ENCODE measurements around the gene SAMD14. TPM values are rescaled to one million over a fixed set of nuclear protein-coding genes. Genes with fewer than 3 reads are reported as not detected.

SAMD14 gene
- total RNA-seq, 2 donors from 2014 or later, result 2.6 to 5.0 TPM

DNA sequence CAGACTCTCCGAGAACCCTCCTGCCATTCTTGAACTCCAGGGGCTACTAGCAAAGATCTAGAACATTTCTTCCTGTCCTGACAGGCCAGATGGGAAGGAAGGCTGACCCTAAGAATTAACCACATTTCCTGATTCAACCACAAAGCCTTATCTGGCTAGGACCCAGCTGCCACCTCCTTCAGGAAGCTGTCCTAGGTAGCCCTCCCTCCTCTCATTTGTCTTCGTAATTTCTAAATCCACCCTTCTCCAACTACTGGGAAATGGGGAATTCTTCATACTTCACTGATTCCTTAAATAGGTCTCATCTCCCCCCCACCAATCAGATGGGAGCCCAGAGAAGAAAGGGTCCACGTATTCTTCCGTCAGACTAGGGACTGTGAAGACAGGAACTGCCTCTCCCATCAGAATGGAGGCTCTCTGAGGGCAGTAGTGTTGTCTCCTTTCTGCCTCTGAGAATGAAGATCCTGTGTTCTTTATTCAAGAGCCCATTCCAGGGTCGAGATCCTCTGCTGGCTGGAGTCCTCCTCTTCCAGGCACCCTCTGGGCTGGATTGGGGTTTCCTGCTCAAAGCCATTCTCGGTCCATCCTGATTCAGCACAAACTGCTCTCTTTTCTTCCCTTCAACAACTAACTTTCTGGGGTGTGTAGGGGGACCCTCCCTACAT, 2.1 kb downstream of the SAMD14 start:
- H3K27ac Mint-ChIP-seq, result no peak overlapping the region
- H3K9me3 Mint-ChIP-seq, result no peaks in the 10 kb centered on the region
- H3K4me3 Mint-ChIP-seq, result peak overlapping the region; percentile 45
- H3K4me1 Mint-ChIP-seq (ENCODE audit: low read depth in 2 of 2), result peaks cover 27 to 40% of the 10 kb centered on the region in 2 donors
- ATAC-seq (no peak), DNase-seq (ENCODE audit: low spot score) (no peak)
- H3K27me3 Mint-ChIP-seq, result peaks cover 9 to 11% of the 10 kb centered on the region in 2 donors
- H3K36me3 Mint-ChIP-seq, result no peaks in the 10 kb centered on the region

DNA sequence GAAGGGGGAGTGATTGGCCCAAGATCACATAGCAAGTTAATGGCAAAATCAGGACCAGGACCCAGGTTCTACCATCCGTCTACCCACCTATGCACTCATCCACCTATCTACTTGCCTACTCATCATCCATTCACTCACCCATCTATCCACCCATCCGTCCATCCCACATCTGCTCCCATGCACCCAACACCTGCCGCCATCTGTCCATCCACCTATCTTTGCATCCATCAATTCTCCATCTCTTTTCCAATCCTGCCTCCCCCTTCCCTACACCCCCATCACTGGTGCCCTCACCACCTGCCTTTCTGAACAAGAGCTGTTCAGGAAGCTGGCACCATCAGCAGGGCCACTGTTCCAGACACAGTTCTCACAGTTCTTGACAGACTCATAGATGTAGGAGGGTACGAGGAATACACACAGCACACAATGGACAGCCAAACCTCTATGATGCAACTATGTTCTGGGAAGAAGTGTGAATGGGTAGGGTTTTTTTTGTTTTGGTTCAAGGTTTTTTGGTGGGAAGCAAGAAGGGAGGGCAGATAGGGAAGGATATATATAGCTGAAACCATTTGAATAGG, 4.5 kb downstream of the SAMD14 start:
- H3K4me1 Mint-ChIP-seq (ENCODE audit: low read depth in 2 of 2), result peaks cover 14 to 22% of the 10 kb centered on the region in 2 donors

DNA sequence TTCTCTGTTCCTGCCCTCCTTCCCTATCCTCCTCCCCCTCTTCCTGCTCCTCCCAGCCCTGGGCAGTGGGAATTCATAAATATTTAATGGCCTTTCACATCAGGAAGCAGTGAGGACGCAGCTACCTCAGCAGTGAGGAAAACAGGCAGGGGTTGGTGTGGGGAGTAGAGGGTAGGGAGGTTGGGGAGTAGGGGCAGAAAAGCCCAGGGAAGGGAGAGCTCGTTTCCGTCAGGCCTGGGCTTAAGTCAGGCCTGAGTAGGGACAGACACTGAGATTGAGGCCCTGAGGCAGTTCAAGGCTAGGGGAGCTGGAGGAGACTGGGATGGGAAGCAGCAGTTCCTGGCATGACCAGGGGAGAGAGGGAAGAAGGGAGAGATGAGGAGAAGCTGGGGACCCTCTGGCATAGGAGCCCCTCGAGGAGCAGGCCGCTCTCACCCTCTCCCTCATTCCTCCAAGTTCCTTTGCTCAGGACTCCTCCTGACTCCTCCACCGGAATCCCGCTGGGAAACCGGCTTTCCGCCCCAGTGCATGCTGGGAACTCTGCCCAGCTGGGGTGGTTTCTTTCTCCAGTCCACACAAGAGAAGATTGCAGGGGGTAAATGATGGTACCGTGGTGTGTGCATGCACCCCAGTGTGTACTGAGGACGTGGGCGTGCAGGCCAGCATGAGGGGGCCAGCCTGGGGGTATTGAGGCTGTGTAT, 6.2 kb downstream of the SAMD14 start:
- ATAC-seq, result no peak
- Mint-ChIP-seq H3K27ac (no peak overlapping the region), H3K27me3 (peaks cover 26% of the 10 kb centered on the region in 2 donors), H3K9me3 (no peaks in the 10 kb centered on the region), H3K4me3 (no peak overlapping the region), H3K4me1 (ENCODE audit: low read depth in 2 of 2) (peaks cover 12 to 19% of the 10 kb centered on the region in 2 donors), H3K36me3 (no peaks in the 10 kb centered on the region)
- DNase-seq (ENCODE audit: low spot score), result no peak

More for the DNA sequence above, 4.5 kb downstream of the SAMD14 start:
- DNase-seq (ENCODE audit: low spot score) (no peak), ATAC-seq (no peak)
- no peak overlapping the region for H3K4me3 Mint-ChIP-seq
- no peak overlapping the region for H3K27ac Mint-ChIP-seq
- peaks cover 14 to 16% of the 10 kb centered on the region in 2 donors for H3K27me3 Mint-ChIP-seq
- no peaks in the 10 kb centered on the region for H3K36me3 Mint-ChIP-seq
- H3K9me3 Mint-ChIP-seq, result no peaks in the 10 kb centered on the region

DNA sequence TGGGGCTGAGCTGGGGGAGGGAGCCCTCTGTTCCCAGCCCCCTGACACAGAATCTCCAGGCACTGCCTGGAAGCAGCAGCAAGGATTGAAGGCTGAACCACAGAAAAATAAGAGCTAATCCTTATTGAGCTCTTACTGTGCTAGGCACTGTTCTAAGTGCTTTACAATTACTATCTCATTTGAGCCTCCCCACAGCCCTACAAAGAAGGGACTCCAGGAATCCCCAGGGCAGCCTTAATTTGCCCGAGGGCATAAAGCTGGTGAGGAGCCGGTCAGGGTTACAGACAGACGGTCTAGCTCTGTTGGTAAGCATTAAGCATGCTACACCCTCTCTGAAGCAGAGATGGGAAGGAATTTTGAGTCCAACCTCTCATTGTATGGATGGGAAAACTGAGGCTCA, 7.0 kb downstream of the SAMD14 start:
- Mint-ChIP-seq H3K4me1 (ENCODE audit: low read depth in 2 of 2) (peaks cover 5 to 13% of the 10 kb centered on the region in 2 donors), H3K27me3 (peaks cover 17 to 27% of the 10 kb centered on the region in 2 donors), H3K36me3 (no peaks in the 10 kb centered on the region), H3K9me3 (no peaks in the 10 kb centered on the region), H3K4me3 (no peak overlapping the region), H3K27ac (no peak overlapping the region)
- ATAC-seq (no peak), DNase-seq (ENCODE audit: low spot score) (no peak)

DNA sequence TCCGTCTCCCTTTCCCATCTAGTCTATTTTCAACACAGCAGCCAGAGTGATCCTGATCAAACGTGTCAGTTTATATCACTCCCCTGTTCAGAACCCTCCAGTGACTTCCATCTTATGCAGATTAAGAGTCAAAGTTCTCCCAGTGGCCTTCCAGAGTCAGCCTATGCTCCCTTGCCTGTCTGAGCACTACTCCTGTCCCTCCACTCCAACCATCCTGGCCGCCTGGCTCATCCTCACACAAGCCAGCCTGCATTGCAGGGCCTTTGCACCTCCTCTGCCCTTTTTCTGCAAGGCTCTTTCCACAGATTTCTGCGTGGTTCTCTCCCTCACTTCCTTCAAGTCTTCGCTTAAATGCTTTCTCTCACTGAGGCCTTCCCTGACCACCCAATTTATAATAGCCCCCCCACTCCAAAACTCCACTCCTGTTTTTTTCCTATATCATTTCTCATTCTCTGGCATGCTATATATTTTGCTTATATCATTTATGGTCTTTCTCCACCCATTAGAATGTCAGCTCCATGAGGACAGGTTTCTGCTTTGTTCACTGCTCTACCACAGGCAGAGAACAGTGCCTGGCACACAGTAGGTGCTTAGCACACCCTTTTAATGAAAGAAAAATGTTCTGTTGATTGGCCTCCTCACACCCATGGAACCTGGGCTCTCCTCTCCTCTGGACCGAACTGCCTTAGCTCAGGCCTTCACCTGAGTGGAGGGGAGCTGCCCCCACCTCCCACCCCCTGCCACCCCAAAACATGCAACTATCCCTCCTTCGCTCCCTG, 9.3 kb downstream of the SAMD14 start:
- Mint-ChIP-seq H3K4me1 (ENCODE audit: low read depth in 2 of 2) (peaks cover 5 to 13% of the 10 kb centered on the region in 2 donors), H3K27me3 (peaks cover 17 to 37% of the 10 kb centered on the region in 2 donors), H3K27ac (no peak overlapping the region)

DNA sequence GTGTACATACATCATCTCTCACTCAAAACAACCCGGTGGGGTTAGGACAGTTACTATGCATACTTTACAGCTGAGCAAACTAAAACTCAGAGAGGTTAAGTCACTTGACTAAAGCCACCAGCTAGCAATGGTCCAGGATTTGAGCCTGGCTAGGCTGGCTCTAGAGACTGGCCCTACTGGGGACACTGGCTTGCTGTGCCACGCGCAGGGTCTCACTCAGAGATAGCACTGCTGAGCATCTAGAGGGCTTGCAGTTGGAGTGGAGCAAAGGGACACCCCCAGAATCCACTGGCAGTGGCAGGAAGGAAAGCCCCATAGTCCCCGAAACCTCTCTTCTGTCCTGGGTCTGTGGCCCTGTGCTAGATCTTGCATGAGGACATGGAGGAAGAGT, 11.1 kb downstream of the SAMD14 start:
- peaks cover 8 to 17% of the 10 kb centered on the region in 2 donors for H3K4me1 Mint-ChIP-seq (ENCODE audit: low read depth in 2 of 2)
- H3K36me3 Mint-ChIP-seq, result no peaks in the 10 kb centered on the region
- ATAC-seq, result no peak
- no peak overlapping the region for H3K4me3 Mint-ChIP-seq
- H3K27ac Mint-ChIP-seq, result no peak overlapping the region
- peaks cover 24 to 43% of the 10 kb centered on the region in 2 donors for H3K27me3 Mint-ChIP-seq
- H3K9me3 Mint-ChIP-seq, result no peaks in the 10 kb centered on the region
- no peak for DNase-seq (ENCODE audit: low spot score)

More for the DNA sequence above, 9.3 kb downstream of the SAMD14 start:
- Mint-ChIP-seq H3K36me3 (no peaks in the 10 kb centered on the region), H3K4me3 (no peak overlapping the region), H3K9me3 (no peaks in the 10 kb centered on the region)
- no peak for ATAC-seq
- no peak for DNase-seq (ENCODE audit: low spot score)

DNA sequence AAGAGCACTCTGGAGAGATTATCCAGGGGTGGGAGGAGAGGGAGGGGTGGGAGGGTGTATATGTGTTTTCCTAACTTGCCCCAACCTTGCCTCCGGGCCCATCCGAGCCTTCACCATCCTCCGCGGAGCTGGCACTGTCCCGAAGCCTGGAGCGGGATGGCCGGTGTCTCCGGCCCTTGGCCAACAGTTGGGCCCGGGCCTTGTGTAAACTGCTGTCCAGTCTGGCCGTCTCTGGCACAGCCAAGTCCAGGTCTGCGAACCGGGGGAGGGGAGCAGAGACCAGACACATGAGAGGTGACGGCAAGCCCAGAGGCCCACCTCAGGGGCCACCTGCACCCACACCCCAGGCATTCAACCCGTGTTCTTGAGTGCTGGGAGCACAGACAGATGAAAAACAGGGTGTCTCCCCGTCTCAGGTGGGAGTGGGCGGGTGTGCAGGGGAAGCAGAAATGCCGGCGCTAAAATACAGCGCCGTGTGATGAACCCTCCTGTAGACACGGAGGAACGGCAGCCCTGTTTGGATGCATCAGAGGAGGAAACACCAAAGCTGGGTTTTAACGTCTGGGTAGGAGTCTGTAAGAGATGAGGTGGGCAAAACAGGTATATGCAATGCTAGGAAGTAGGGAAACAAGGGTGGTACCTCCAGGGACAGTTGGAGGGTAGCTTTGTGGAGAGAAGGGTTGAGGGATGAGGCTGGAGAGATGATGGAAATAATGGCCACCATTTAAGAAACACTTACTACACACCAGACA, 11.7 kb downstream of the SAMD14 start:
- Mint-ChIP-seq H3K27ac (no peak overlapping the region), H3K27me3 (peaks cover 24 to 43% of the 10 kb centered on the region in 2 donors), H3K4me3 (no peak overlapping the region), H3K36me3 (no peaks in the 10 kb centered on the region), H3K4me1 (ENCODE audit: low read depth in 2 of 2) (peaks cover 8 to 17% of the 10 kb centered on the region in 2 donors), H3K9me3 (no peaks in the 10 kb centered on the region)
- DNase-seq (ENCODE audit: low spot score) (no peak), ATAC-seq (no peak)

DNA sequence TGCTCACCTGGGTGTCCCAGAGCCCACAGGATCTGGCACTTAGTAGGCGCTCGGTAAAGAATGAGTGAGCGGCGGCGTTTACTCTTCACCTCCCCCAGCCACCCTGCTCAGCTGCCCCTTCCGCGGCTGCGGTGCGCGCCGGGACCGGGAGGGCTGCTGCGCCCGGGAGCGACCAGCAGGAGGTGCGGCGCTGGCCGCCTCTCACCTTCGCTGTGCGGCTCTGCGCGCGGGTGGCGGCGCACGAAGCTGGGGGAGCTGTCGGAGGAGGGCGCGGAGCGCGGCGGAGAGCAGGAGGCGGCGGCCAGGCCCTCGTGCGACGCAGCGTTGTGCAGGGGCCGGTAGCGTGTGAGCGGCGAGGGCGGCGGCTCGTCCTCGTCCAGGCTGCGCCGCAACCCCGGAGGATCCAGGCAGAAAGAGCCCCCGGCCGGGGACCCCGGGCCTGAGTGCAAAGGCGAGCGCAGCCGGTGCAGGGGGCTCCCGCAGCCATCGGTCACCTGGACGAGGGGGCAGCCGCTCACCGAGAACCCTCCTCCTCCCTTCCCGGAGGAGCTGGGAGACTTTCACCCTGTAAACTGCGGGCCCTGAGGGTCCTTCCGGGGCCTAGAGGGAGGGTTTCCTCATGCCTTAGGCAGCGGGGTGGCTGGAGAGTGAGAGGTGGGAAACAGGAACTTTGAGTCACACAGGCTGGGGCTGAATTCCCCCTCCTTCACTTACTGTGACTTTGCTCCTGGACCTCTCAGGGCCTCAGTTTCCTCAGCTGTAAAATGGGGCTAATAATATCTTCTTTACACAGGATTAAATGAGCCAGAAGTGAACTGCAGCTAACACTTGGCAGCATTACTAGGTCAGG, 12.5 kb downstream of the SAMD14 start:
- Mint-ChIP-seq H3K27me3 (peaks cover 24 to 40% of the 10 kb centered on the region in 2 donors), H3K27ac (no peak overlapping the region)

DNA sequence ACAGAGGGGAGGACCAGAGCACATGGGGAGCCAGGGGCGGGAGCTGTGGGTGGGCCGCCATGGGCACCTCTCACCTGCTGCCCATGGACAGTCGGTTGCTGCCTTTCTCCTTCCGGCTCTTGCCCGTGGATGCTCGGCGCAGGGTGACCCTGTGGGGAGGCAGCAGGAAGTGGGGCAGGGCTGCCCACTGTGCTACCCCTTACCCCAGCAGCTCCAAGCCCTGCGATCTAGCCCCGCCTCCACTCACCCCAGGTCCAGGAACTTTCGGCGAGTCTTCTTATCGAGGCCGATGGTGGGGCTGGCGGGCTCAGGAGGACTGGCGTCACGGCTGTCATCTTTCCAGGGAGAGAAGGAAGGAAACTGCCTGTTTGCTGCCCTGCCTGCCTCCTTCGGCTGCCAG, 14.2 kb downstream of the SAMD14 start:
- Mint-ChIP-seq H3K4me3 (no peak overlapping the region), H3K36me3 (no peaks in the 10 kb centered on the region), H3K4me1 (ENCODE audit: low read depth in 2 of 2) (peaks cover 8 to 17% of the 10 kb centered on the region in 2 donors), H3K27me3 (peaks cover 24 to 38% of the 10 kb centered on the region in 2 donors), H3K9me3 (no peaks in the 10 kb centered on the region), H3K27ac (no peak overlapping the region)
- DNase-seq (ENCODE audit: low spot score) (no peak), ATAC-seq (no peak)

More for the DNA sequence above, 12.5 kb downstream of the SAMD14 start:
- Mint-ChIP-seq H3K36me3 (no peaks in the 10 kb centered on the region), H3K9me3 (no peaks in the 10 kb centered on the region), H3K4me1 (ENCODE audit: low read depth in 2 of 2) (peaks cover 8 to 17% of the 10 kb centered on the region in 2 donors), H3K4me3 (peak overlapping the region; percentile 47)
- ATAC-seq (peak; percentile 85 to 88), DNase-seq (ENCODE audit: low spot score) (peak; percentile 71)

DNA sequence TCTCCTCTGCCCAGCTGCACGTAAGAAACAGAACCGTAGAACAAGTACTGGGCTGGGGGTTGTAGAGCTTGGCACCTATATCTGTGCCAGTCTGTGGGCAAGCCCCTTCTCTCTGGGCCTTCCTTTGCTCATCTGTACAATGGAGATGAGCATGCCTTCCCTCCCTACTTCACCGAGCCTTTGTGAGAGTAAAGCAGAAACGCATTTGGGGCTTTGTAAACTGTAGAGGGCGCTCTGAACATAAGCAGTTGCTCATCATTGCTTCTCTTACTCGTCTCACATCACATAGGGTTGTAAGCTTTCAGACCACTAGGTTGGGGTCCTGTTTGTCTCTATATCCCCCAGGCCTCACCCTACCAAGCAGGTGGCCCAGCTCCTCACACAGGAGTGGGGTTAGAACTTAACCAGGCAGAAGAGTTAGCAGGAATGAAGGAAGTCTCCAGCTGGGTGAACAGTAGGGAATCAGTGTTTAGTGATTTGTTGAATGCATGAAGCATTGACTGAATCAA, 15.1 kb downstream of the SAMD14 start:
- DNase-seq (ENCODE audit: low spot score), result no peak
- Mint-ChIP-seq H3K27ac (peak overlapping the region in 1 of 2 donors; percentile 1), H3K4me3 (no peak overlapping the region), H3K27me3 (peaks cover 15 to 33% of the 10 kb centered on the region in 2 donors), H3K9me3 (no peaks in the 10 kb centered on the region), H3K4me1 (ENCODE audit: low read depth in 2 of 2) (peaks cover 8 to 13% of the 10 kb centered on the region in 2 donors), H3K36me3 (no peaks in the 10 kb centered on the region)
- ATAC-seq, result no peak

DNA sequence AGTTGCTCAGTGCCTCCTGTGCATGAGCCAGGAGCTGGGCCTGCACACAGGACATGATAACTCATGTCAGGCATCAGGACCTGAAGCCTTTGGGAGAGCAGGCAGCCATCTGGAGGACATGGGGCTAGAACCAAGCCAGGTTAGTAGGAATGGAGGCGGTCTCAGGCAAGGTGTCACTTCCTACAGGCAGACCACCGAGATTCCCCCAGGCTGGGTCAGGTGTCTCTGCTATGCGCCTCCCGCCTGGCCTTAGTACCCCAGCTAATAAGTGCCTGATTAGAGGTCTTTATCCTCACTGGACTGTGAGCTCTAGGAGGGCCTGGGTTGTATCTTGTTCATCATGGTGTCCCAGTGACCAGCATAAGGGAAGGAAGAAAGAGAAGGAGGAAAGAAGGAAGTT, 15.6 kb downstream of the SAMD14 start:
- ATAC-seq, result no peak
- Mint-ChIP-seq H3K27ac (no peak overlapping the region), H3K9me3 (no peaks in the 10 kb centered on the region), H3K4me1 (ENCODE audit: low read depth in 2 of 2) (peaks cover 8 to 13% of the 10 kb centered on the region in 2 donors), H3K36me3 (no peaks in the 10 kb centered on the region), H3K4me3 (no peak overlapping the region), H3K27me3 (peaks cover 10 to 28% of the 10 kb centered on the region in 2 donors)
- DNase-seq (ENCODE audit: low spot score), result no peak

DNA sequence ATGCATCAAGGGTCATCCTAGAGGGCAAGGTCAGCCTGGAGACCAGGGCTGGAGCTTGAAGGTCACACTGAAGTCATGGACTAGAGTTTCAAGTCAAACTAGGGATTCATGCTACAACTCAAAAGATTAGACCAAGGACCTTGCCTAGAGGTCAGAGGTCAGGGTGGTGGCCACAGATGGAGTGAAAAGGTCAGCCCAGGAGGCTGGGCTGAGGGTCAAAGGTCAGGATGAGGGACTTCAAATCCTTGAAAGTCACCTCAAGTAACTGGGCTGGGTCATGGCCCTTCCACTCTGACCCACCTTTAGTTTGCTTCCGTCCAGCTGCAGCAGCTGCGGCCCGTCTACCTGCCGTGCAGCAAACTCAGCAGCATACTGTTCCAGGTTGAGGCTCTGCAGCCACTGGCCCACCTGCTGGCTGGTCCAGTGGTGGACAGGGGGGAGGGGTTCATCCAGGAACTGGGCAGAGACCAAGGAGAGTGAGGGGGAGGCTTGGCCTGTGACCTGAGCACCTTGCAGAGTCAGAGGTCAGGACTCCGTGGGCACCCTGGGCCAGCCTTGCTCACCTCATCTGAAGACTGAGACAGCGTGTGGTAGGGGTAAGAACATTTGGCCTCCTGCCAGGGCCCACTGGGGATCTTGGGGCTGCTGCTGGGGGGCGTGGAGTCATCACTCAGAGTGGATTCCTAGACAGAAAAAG, 16.2 kb downstream of the SAMD14 start:
- H3K4me1 Mint-ChIP-seq (ENCODE audit: low read depth in 2 of 2), result peaks cover 8 to 13% of the 10 kb centered on the region in 2 donors
- no peak overlapping the region for H3K27ac Mint-ChIP-seq
- DNase-seq (ENCODE audit: low spot score) (no peak), ATAC-seq (no peak)
- H3K27me3 Mint-ChIP-seq, result peaks cover 7 to 25% of the 10 kb centered on the region in 2 donors
- H3K9me3 Mint-ChIP-seq, result no peaks in the 10 kb centered on the region
- no peak overlapping the region for H3K4me3 Mint-ChIP-seq
- no peaks in the 10 kb centered on the region for H3K36me3 Mint-ChIP-seq
